H9 (cell line): Measurements from ENCODE around the gene TOP3B. TPM values are rescaled to one million over a fixed set of nuclear protein-coding genes. Genes with fewer than 3 reads are reported as not detected.
A peak's percentile ranks its signal among the peaks of the same experiment; 100 is the strongest.

Source experiments
- DNase-seq: peaks from one replicate; pipeline ENCODE4 v3.0.0-alpha.2; 2017
- H2AFZ ChIP-seq: one replicate; pipeline ENCODE4 v1.6.1; 2013; ENCODE audit warnings: mild to moderate bottlenecking, low read length, control low read depth, moderate library complexity
- H2AK5ac ChIP-seq: 2 replicates; pipeline ENCODE4 v1.6.1; 2013; ENCODE audit warnings: low read length, control low read depth, mixed read lengths; ENCODE audit not compliant: insufficient read length
- H2BK120ac ChIP-seq: one replicate; pipeline ENCODE4 v1.6.1; 2013; ENCODE audit warnings: low read depth, mild to moderate bottlenecking, low read length, control low read depth, inconsistent platforms; ENCODE audit not compliant: poor library complexity, severe bottlenecking
- H2BK12ac ChIP-seq: 2 replicates; pipeline ENCODE4 v1.6.1; 2013; ENCODE audit warnings: low read length, control low read depth, mixed read lengths, low read depth; ENCODE audit not compliant: insufficient read length
- H2BK15ac ChIP-seq: 2 replicates; pipeline ENCODE4 v1.6.1; 2013; ENCODE audit warnings: low read depth, low read length, control low read depth
- H2BK20ac ChIP-seq: one replicate; pipeline ENCODE4 v1.6.1; 2013; ENCODE audit warnings: low read depth, mild to moderate bottlenecking, low read length, control low read depth, inconsistent platforms; ENCODE audit not compliant: poor library complexity, severe bottlenecking
- H2BK5ac ChIP-seq: 2 replicates; pipeline ENCODE4 v1.6.1; 2013; ENCODE audit warnings: low read length, control low read depth, mixed read lengths; ENCODE audit not compliant: insufficient read length
- H3K14ac ChIP-seq: 2 replicates; pipeline ENCODE4 v1.6.1; 2013; ENCODE audit warnings: low read length, control low read depth; ENCODE audit not compliant: insufficient read depth
- H3K18ac ChIP-seq: 2 replicates; pipeline ENCODE4 v1.6.1; 2013; ENCODE audit warnings: low read depth, mild to moderate bottlenecking, mixed read lengths, low read length, control low read depth; ENCODE audit not compliant: insufficient read length
- H3K23ac ChIP-seq: 2 replicates; pipeline ENCODE4 v1.6.1; 2013; ENCODE audit warnings: low read length, control low read depth, mixed read lengths, low read depth; ENCODE audit not compliant: insufficient read length
- H3K23me2 ChIP-seq: 2 replicates; pipeline ENCODE4 v1.6.1; 2013; ENCODE audit warnings: low read depth, mild to moderate bottlenecking, mixed read lengths, low read length, control low read depth; ENCODE audit not compliant: insufficient read length, poor library complexity, severe bottlenecking
- H3K27ac ChIP-seq: 2 replicates; pipeline ENCODE4 v1.5.1; 2013; ENCODE audit warnings: low read length, control low read depth, mixed read lengths, low read depth; ENCODE audit not compliant: insufficient read length
- H3K27me3 ChIP-seq: 2 replicates; pipeline ENCODE4 v1.6.1; 2013; ENCODE audit warnings: low read length, control low read depth, inconsistent platforms; ENCODE audit not compliant: insufficient read depth
- H3K4ac ChIP-seq: 2 replicates; pipeline ENCODE4 v1.6.1; 2013; ENCODE audit warnings: low read depth, mild to moderate bottlenecking, control low read depth, inconsistent platforms, low read length, moderate library complexity
- H3K4me1 ChIP-seq: 2 replicates; pipeline ENCODE4 v1.6.1; 2013; ENCODE audit warnings: low read length, control low read depth, inconsistent platforms; ENCODE audit not compliant: insufficient read depth
- H3K4me2 ChIP-seq: 2 replicates; pipeline ENCODE4 v1.6.1; 2013; ENCODE audit warnings: low read length, control low read depth, mixed read lengths; ENCODE audit not compliant: insufficient read length, insufficient read depth
- H3K56ac ChIP-seq: 2 replicates; pipeline ENCODE4 v1.6.1; 2013; ENCODE audit warnings: low read depth, mild to moderate bottlenecking, mixed read lengths, low read length, control low read depth; ENCODE audit not compliant: insufficient read length
- H3K79me1 ChIP-seq: 2 replicates; pipeline ENCODE4 v1.6.1; 2013; ENCODE audit warnings: low read depth, mild to moderate bottlenecking, moderate library complexity, low read length, control low read depth, inconsistent platforms; ENCODE audit not compliant: insufficient read depth, poor library complexity, severe bottlenecking
- H3K79me2 ChIP-seq: 2 replicates; pipeline ENCODE4 v1.6.1; 2013; ENCODE audit warnings: low read length, control low read depth, inconsistent platforms; ENCODE audit not compliant: insufficient read depth
- H3K9ac ChIP-seq: 2 replicates; pipeline ENCODE4 v1.6.1; 2013; ENCODE audit warnings: low read length, control low read depth, mixed read lengths; ENCODE audit not compliant: insufficient read length; ENCODE audit errors: extremely low read depth
- H3K9me3 ChIP-seq: one replicate; pipeline ENCODE4 v1.6.1; 2013; ENCODE audit warnings: low read depth, low read length, inconsistent platforms; ENCODE audit not compliant: control insufficient read depth
- H3T11ph ChIP-seq: one replicate; pipeline ENCODE4 v1.6.1; 2013; ENCODE audit warnings: mild to moderate bottlenecking, low read length, control low read depth, inconsistent platforms
- H4K20me1 ChIP-seq: one replicate; pipeline ENCODE4 v1.6.1; 2013; ENCODE audit not compliant: control insufficient read depth, insufficient read length, insufficient read depth
- H4K5ac ChIP-seq: 2 replicates; pipeline ENCODE4 v1.6.1; 2013; ENCODE audit warnings: low read depth, mild to moderate bottlenecking, mixed read lengths, low read length, control low read depth; ENCODE audit not compliant: insufficient read length
- H4K8ac ChIP-seq: replicated peaks from 2 replicates; pipeline ENCODE4 v1.6.1; 2013; ENCODE audit warnings: low read length, control low read depth, mixed read lengths, low read depth; ENCODE audit not compliant: insufficient read length
- H4K91ac ChIP-seq: 2 replicates; pipeline ENCODE4 v1.6.1; 2013; ENCODE audit warnings: low read depth, mild to moderate bottlenecking, moderate library complexity, mixed read lengths, low read length, control low read depth; ENCODE audit not compliant: insufficient read length
- H3K27ac Mint-ChIP-seq, 3 experiments: 2 replicates in 2 of 3; 3 replicates in 1 of 3; pipeline ENCODE4 v1.8.0; 2020 to 2021; ENCODE audit warnings: mixed read lengths in 3 of 3, mild to moderate bottlenecking in 1 of 3, moderate library complexity in 1 of 3
- H3K27me3 Mint-ChIP-seq: 2 replicates; pipeline ENCODE4 v1.8.0; 2021; ENCODE audit warnings: low read depth, mild to moderate bottlenecking, moderate library complexity, mixed read lengths
- H3K36me3 Mint-ChIP-seq, 3 experiments: 2 replicates in 2 of 3; 3 replicates in 1 of 3; pipeline ENCODE4 v1.8.0; 2020 to 2021; ENCODE audit warnings: low read depth in 3 of 3, mixed read lengths in 3 of 3; ENCODE audit not compliant: insufficient read depth in 1 of 3
- H3K4me1 Mint-ChIP-seq, 2 experiments: 2 replicates each; pipeline ENCODE4 v1.8.0; 2020; ENCODE audit warnings: mixed read lengths in 2 of 2
- H3K4me3 Mint-ChIP-seq, 2 experiments: 2 replicates in 1 of 2; 3 replicates in 1 of 2; pipeline ENCODE4 v1.8.0; 2020 to 2021; ENCODE audit warnings: mild to moderate bottlenecking in 2 of 2, mixed read lengths in 2 of 2, moderate library complexity in 1 of 2
- H3K9me3 Mint-ChIP-seq, 2 experiments: 2 replicates in 1 of 2; 3 replicates in 1 of 2; pipeline ENCODE4 v1.8.0; 2020; ENCODE audit warnings: mild to moderate bottlenecking in 2 of 2, mixed read lengths in 2 of 2, moderate library complexity in 1 of 2
- WGBS: extraction: QIAGEN DNeasy Blood & Tissue Kit; methylation state at CpG from one replicate; pipeline ENCODE4 v1.1.7; 2013; ENCODE audit warnings: missing lambda C conversion rate, low lambda C conversion rate, mixed read lengths; ENCODE audit not compliant: insufficient read length; ENCODE audit errors: extremely low coverage; 5-methylcytosine and 5-hydroxymethylcytosine counted together
- total RNA-seq: library from RNA; stranded (reverse); gene quantifications from 2 replicates; pipeline ENCODE4 v1.2.1, GENCODE V29; 2021
- TF ChIP-seq, protein P1 (sequence below): fragments of 200-600 bp; sonication (generic); conservative IDR thresholded peaks from 3 replicates; pipeline ENCODE4 v1.8.0; 2021; ENCODE audit warnings: antibody characterized with exemption, mild to moderate bottlenecking

Gene TOP3B
- total RNA-seq, 1 experiment from 2014 or later = 55.2 TPM

DNA sequence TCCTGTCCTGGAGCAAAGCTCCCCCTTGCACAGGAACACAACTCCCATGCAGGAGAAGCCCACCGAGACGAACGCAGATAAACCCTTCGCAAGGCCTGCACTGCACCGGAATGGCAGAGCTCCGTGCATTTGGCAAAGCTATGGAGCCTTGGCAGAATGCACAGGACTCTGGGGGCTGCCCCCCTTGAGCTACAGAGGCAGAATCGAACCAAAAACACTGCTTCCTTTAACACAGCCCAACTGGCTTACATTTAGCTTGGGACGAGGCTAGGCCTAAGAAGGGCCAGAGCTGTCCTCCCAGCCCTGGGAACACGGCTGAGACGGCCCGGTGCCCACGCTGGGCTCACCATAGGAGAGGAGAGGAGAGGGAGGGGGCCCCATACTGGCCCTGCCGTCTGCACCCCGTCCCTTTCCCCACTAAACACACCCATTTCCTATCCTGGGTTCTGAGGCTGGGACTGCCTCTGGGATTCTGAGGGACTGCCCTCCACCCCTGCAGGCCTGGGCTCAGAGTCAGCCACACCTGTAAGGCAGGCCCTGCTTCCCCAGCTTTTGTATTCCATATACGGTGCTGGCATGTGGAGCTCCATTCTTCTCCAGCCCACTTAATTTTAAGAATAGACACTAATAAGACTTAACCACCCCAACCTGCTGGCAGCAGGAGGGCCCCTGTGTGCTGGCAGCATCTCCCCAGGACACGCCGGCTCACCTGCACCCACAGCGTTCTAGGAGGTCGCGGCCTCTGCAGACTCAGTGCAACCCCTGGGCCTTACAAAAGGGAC is 62.9 kb downstream of the TOP3B start:
- H3K27ac ChIP-seq = no peak overlapping the region
- peaks cover 47 to 62% of the 10 kb centered on the region in 2 experiments for H3K4me1 Mint-ChIP-seq

More for the DNA sequence above, 62.9 kb downstream of the TOP3B start:
- Histone ChIP-seq H3K79me2 (no peaks in the 10 kb centered on the region), H3K79me1 (no peaks in the 10 kb centered on the region), H2BK15ac (no peak overlapping the region), H2BK5ac (no peak overlapping the region), H2AK5ac (no peak overlapping the region), H3K4ac (no peak overlapping the region), H2BK12ac (no peak overlapping the region), H2AFZ (no peak overlapping the region), H3K56ac (no peak overlapping the region), H3K4me1 (peaks cover 8% of the 10 kb centered on the region; the same call in 1 of the 2 replicates), H3T11ph (no peak overlapping the region), H3K23ac (no peak overlapping the region), H3K14ac (no peak overlapping the region; the same call in 1 of the 2 replicates), H3K23me2 (no peaks in the 10 kb centered on the region), H4K20me1 (no peaks in the 10 kb centered on the region), H3K27me3 (no peaks in the 10 kb centered on the region), H3K18ac (peak overlapping the region; percentile 2), H2BK20ac (no peak overlapping the region), H4K8ac (no peak overlapping the region), H3K9ac (no peak overlapping the region), H3K9me3 (no peaks in the 10 kb centered on the region), H3K4me2 (no peak overlapping the region), H2BK120ac (no peak overlapping the region), H4K5ac (no peak overlapping the region), H4K91ac (no peak overlapping the region)
- H3K4me3 Mint-ChIP-seq = no peak overlapping the region
- no peaks in the 10 kb centered on the region for H3K9me3 Mint-ChIP-seq
- DNase-seq = no peak
- H3K27ac Mint-ChIP-seq = peak overlapping the region in 1 of 3 experiments; percentile 94; a peak in 4 of 7 replicates
- TF ChIP-seq, protein P1, sequence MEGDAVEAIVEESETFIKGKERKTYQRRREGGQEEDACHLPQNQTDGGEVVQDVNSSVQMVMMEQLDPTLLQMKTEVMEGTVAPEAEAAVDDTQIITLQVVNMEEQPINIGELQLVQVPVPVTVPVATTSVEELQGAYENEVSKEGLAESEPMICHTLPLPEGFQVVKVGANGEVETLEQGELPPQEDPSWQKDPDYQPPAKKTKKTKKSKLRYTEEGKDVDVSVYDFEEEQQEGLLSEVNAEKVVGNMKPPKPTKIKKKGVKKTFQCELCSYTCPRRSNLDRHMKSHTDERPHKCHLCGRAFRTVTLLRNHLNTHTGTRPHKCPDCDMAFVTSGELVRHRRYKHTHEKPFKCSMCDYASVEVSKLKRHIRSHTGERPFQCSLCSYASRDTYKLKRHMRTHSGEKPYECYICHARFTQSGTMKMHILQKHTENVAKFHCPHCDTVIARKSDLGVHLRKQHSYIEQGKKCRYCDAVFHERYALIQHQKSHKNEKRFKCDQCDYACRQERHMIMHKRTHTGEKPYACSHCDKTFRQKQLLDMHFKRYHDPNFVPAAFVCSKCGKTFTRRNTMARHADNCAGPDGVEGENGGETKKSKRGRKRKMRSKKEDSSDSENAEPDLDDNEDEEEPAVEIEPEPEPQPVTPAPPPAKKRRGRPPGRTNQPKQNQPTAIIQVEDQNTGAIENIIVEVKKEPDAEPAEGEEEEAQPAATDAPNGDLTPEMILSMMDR = no peak
- no CpG with 5 or more reads among the region's 20 CpGs for WGBS
- peaks cover 4% of the 10 kb centered on the region for H3K27me3 Mint-ChIP-seq
- peaks cover 0 to 2% (median 2%) of the 10 kb centered on the region in 3 experiments; a peak in 2 of 7 replicates for H3K36me3 Mint-ChIP-seq
